ENCODE measurements around the gene ACAP2. TPM values are rescaled to one million over a fixed set of nuclear protein-coding genes. Genes with fewer than 3 reads are reported as not detected.
"Not testable (repeated sequence)": the region's sequence is repeated elsewhere in the genome, so short reads cannot be mapped to it uniquely, and the experiment has no call there.

The ACAP2 gene
- polyA plus RNA-seq, 3 donors: 32.0 to 37.2 (median 33.8) TPM

DNA sequence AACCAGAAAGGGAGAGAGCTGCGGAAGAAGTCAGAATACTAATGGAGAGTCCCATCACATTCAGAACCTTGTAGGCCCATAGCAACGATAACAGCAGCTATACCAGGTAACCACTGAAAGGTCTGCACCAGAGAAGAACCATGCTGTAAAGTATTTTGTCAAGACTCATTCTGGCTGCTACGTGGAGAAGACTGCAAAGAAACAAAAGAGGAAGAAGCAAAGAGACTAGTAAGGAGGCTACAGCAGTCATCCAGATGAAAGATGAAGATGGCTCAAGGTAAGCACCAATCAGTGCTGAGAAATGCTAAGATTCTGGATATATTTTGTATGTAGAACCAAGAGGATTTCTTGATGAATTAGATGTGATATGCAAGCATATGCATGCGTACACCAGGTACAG is 39.6 kb downstream of the ACAP2 start:
- DNase-seq (ENCODE audit: extremely low read depth in 1 of 11, low read depth in 9 of 11, low spot score in 4 of 11): no peak

GRCh38 chr3:195401943-195402342 is 40.9 kb downstream of the ACAP2 start:
- no peak for DNase-seq (ENCODE audit: extremely low read depth in 1 of 11, low read depth in 9 of 11, low spot score in 4 of 11)

- DNase-seq (ENCODE audit: extremely low read depth in 1 of 11, low read depth in 9 of 11, low spot score in 4 of 11): not testable (repeated sequence)
Observed at GRCh38 chr3:195398460-195398859, 44.4 kb downstream of the ACAP2 start.

DNA sequence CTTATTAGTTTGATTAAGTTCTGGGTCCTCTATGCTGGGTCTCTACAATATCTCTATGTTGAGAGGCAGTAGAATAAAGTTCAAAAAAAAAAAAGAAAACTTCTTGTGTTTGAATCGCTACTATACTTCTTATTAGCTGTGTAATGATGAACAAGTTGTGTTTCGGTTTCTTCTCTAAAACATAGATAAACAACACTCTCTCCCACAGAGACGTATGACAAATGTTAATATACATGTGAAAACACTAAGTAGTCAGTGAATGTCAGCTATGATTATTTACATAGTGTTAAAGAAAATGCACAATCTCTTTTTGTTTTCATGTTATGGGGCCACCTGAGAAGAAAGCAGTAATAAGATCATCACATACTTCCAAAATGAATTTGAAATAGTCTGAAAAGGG is 45.3 kb downstream of the ACAP2 start:
- no peak for DNase-seq (ENCODE audit: extremely low read depth in 1 of 11, low read depth in 9 of 11, low spot score in 4 of 11)

DNA sequence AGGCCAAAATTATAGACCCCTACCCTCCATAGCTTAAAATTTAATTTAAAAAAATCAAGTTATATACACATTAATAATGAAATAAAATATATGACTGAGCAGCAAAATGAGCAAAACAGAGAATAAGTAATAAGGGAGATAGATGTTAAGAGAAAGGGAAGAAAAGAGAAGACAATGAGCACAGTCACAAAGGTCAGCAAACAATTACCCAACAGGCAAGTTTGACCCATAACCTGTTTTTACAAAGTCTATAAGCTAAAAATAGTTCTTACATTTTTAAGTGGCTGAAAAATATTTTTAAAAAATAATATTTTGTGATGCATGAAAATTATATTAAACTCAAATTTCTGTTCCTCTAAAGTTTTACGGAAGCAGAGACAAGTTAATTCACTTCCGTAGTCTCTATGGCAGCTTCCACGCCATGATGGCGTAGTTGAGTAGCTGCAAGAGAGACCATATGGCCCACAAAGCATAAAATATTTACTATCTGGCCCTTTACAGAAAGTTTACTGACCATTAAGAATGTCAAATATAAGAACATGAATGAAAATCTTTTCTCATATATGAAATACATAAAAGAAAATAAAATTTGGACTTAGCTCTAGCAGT is 47.5 kb downstream of the ACAP2 start:
- no peak for DNase-seq (ENCODE audit: extremely low read depth in 1 of 11, low read depth in 9 of 11, low spot score in 4 of 11)

- no peak for DNase-seq (ENCODE audit: extremely low read depth in 1 of 11, low read depth in 9 of 11, low spot score in 4 of 11)
Observed at GRCh38 chr3:195394700-195395099, 48.1 kb downstream of the ACAP2 start.

- no peak for DNase-seq (ENCODE audit: extremely low read depth in 1 of 11, low read depth in 9 of 11, low spot score in 4 of 11)
Observed at GRCh38 chr3:195394024-195394423, 48.8 kb downstream of the ACAP2 start.

GRCh38 chr3:195388380-195388779 is 54.4 kb downstream of the ACAP2 start:
- peak in 4 of 11 donors; percentile 3 to 25 (median 10) for DNase-seq (ENCODE audit: extremely low read depth in 1 of 11, low read depth in 9 of 11, low spot score in 4 of 11)

GRCh38 chr3:195386739-195387138 is 56.1 kb downstream of the ACAP2 start:
- DNase-seq (ENCODE audit: extremely low read depth in 1 of 11, low read depth in 9 of 11, low spot score in 4 of 11): no peak

- DNase-seq (ENCODE audit: extremely low read depth in 1 of 11, low read depth in 9 of 11, low spot score in 4 of 11): peak in 1 of 11 donors; percentile 4
Observed at GRCh38 chr3:195385526-195385925, 57.3 kb downstream of the ACAP2 start.

GRCh38 chr3:195384952-195385351 is 57.9 kb downstream of the ACAP2 start:
- DNase-seq (ENCODE audit: extremely low read depth in 1 of 11, low read depth in 9 of 11, low spot score in 4 of 11): no peak

GRCh38 chr3:195372220-195372619 is 70.6 kb downstream of the ACAP2 start:
- no peak for DNase-seq (ENCODE audit: extremely low read depth in 1 of 11, low read depth in 9 of 11, low spot score in 4 of 11)

GRCh38 chr3:195366200-195366925 is 76.5 kb downstream of the ACAP2 start:
- DNase-seq (ENCODE audit: extremely low read depth in 1 of 11, low read depth in 9 of 11, low spot score in 4 of 11): no peak

- no peak for DNase-seq (ENCODE audit: extremely low read depth in 1 of 11, low read depth in 9 of 11, low spot score in 4 of 11)
Observed at GRCh38 chr3:195365371-195365770, 77.4 kb downstream of the ACAP2 start.

- DNase-seq (ENCODE audit: extremely low read depth in 1 of 11, low read depth in 9 of 11, low spot score in 4 of 11): not testable (repeated sequence)
Observed at GRCh38 chr3:195357797-195358196, 85.0 kb downstream of the ACAP2 start.

DNA sequence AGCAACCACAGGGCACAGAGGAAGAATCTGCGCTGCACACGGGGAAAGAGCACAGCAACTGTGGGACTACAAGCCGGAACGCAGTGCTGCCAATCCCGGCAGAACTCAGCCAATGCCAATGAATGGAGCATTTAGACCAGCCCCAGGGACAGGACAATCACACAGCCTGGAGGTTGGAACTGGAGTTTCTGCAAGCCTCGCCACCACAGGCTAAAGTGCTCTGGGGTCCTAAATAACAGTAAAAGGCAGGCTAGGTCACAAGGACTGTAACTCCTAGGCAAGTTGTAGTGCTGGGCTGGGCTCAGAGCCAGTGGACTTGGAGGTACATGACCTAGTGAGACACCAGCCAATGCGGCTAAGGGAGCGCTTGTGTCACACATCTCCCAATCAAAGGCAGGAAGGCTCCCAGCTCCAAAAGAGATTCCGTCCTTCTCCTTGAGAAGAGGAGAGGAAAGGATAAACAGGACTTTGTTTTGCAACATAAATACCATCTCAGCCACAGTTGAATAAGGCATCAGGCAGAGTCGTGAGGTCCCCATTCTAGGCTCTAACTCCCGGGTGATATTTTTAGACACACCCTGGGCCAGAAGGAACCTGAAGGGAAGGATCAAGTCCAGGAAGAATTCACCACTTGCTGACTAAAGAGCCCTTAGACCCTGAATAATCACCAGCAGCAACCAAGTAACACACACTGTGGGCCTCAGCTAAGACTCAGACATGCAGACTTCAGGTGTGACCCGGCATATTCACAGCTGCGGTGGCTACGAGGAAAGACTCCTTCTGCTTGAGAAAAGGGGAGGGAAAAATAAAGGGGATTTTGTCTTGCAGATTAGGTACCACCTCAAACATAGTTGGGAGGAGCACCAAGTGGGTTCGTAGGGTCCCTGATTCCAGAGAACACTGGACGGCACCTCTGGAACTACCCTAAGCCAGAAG is 86.4 kb downstream of the ACAP2 start:
- no peak for DNase-seq (ENCODE audit: extremely low read depth in 1 of 11, low read depth in 9 of 11, low spot score in 4 of 11)

GRCh38 chr3:195354009-195354408 is 88.8 kb downstream of the ACAP2 start:
- not testable (repeated sequence) for DNase-seq (ENCODE audit: extremely low read depth in 1 of 11, low read depth in 9 of 11, low spot score in 4 of 11)

- no peak for DNase-seq (ENCODE audit: extremely low read depth in 1 of 11, low read depth in 9 of 11, low spot score in 4 of 11)
Observed at GRCh38 chr3:195352895-195353488, 89.8 kb downstream of the ACAP2 start.

- DNase-seq (ENCODE audit: extremely low read depth in 1 of 11, low read depth in 9 of 11, low spot score in 4 of 11): no peak
Observed at GRCh38 chr3:195348426-195349115, 94.2 kb downstream of the ACAP2 start.
